ENCODE data around the gene RPLP2.

The RPLP2 gene

GRCh38 chr11:837189-837989 is 27.6 kb downstream of the RPLP2 start (continued):
- TF ChIP-seq KLF8 (tag by site-specific recombination; IDR thresholded peaks at IDR 0.05) = 0 out of 2 replicates have a peak, but pooled peaks have one; percentile 25
- no peak for TF ChIP-seq ZSCAN18 (tag by site-specific recombination; IDR thresholded peaks at IDR 0.05)
- no peak for TF ChIP-seq ZNF654 (tag by site-specific recombination; IDR thresholded peaks at IDR 0.05; ENCODE audit: low read depth)
- peak; percentile 67; the same call in 1 of the 2 replicates for TF ChIP-seq KLF10 (tag by site-specific recombination; IDR thresholded peaks at IDR 0.05)
- no peak for TF ChIP-seq ZNF37A (tag by site-specific recombination; IDR thresholded peaks at IDR 0.05)
- no peak for TF ChIP-seq GFI1B (tag by site-specific recombination; IDR thresholded peaks at IDR 0.05)

GRCh38 chr11:837990-838307 is 28.2 kb downstream of the RPLP2 start:
- H3K36me3 ChIP-seq (ENCODE audit: control insufficient read depth in 2 of 2, insufficient read depth in 1 of 2, low read length in 2 of 2) = peaks cover 0 to 63% of the 10 kb centered on the region in 2 experiments; a peak in 1 of 3 replicates
- H3K9me3 ChIP-seq (ENCODE audit: control insufficient read depth, insufficient read depth, low read depth, low read length) = no peaks in the 10 kb centered on the region
- H3K27ac ChIP-seq (ENCODE audit: extremely low read depth, low read depth, low read length) = no peak overlapping the region
- no peaks in the 10 kb centered on the region; the same call in 1 of the 2 replicates for H3K4me1 ChIP-seq (ENCODE audit: control insufficient read depth, insufficient read depth, low read length)
- ChIA-PET CTCF (interaction anchor here (0.7 kb wide), 1 partner anchor 318 kb away, joined by 4 read pairs; no protein-coding TSS in a partner anchor), POLR2A (interaction anchor here (0.6 to 15.0 kb wide), 4 partner anchors 12 to 32 kb away, joined by 3 to 202 read pairs (median 4); partner anchors contain the start of genes PNPLA2 and RPLP2)
- TF ChIP-seq SP7 (tag by site-specific recombination; IDR thresholded peaks at IDR 0.05) (no peak), ZNF133 (tag by site-specific recombination; IDR thresholded peaks at IDR 0.05) (no peak), SCRT1 (tag by site-specific recombination; IDR thresholded peaks at IDR 0.05; ENCODE audit: borderline replicate concordance) (no peak), ZNF248 (tag by site-specific recombination; IDR thresholded peaks at IDR 0.05) (no peak), PRDM10 (tag by site-specific recombination; IDR thresholded peaks at IDR 0.05) (no peak), ZNF214 (tag by site-specific recombination; IDR thresholded peaks at IDR 0.05; ENCODE audit: borderline replicate concordance) (no peak), ZNF138 (tag by site-specific recombination; IDR thresholded peaks at IDR 0.05; ENCODE audit: borderline replicate concordance) (no peak), ZNF555 (tag by site-specific recombination; conservative IDR thresholded peaks at IDR 0.05) (no peak), ZBTB48 (tag by site-specific recombination; IDR thresholded peaks at IDR 0.05) (no peak), PRDM6 (tag by site-specific recombination; IDR thresholded peaks at IDR 0.05) (no peak), ZNF175 (tag by site-specific recombination; IDR thresholded peaks at IDR 0.05) (no peak), ZNF146 (tag by site-specific recombination; IDR thresholded peaks at IDR 0.05) (no peak), ZIC2 (tag by site-specific recombination; IDR thresholded peaks at IDR 0.05) (no peak), ZNF48 (tag by site-specific recombination; IDR thresholded peaks at IDR 0.05) (no peak), ZXDB (tag by site-specific recombination; IDR thresholded peaks at IDR 0.05) (no peak), KLF16 (tag by site-specific recombination; IDR thresholded peaks at IDR 0.05) (no peak), ZNF324 (tag by site-specific recombination; IDR thresholded peaks at IDR 0.05) (no peak), ZNF37A (tag by site-specific recombination; IDR thresholded peaks at IDR 0.05) (no peak), ZNF114 (tag by site-specific recombination; IDR thresholded peaks at IDR 0.05) (no peak)
- no peak overlapping the region for H3K4me3 ChIP-seq (ENCODE audit: low read depth, low read length)

Measured in HEK293 (cell line).